Endothelial cell of umbilical vein (primary cell): ENCODE data around the gene AQP10. TPM values are rescaled to one million over a fixed set of nuclear protein-coding genes. Genes with fewer than 3 reads are reported as not detected.

Source experiments
- BruUV-seq: library from RNA; stranded (reverse); fragments of 400-500 nt; replicated peaks from 2 replicates; lab custom pipeline; 2021; lab: Mats Ljungman, UMichigan
- CTCF ChIA-PET: fragments of 300-600, 350-600 bp; sonication (Branson Sonifier 250); formaldehyde crosslinking; loops from one replicate; lab custom pipeline; 2021; ENCODE audit warnings: antibody characterized with exemption, inconsistent platforms; lab: Charles Lee
- POLR2A ChIA-PET: fragments of 300-600, 350-600 bp; sonication (Branson Sonifier 250); formaldehyde crosslinking; loops from one replicate; lab custom pipeline; 2021; ENCODE audit warnings: antibody characterized with exemption, inconsistent platforms; lab: Charles Lee
- DNase-seq: peaks from one replicate; pipeline ENCODE4 v3.0.0-alpha.2; 2011; ENCODE audit warnings: low read depth, low spot score
- FAIRE-seq: peaks from 2 replicates; lab custom pipeline; 2011; peaks lifted over from hg19 to GRCh38; lab: Jason Lieb, UNC
- H2AFZ ChIP-seq: 2 replicates; pipeline ENCODE4 v1.6.0; 2012; ENCODE audit warnings: low read depth, low read length, control low read depth, inconsistent platforms
- H3K27ac ChIP-seq: 2 replicates; pipeline ENCODE4 v1.5.1; 2011; ENCODE audit warnings: low read depth, mild to moderate bottlenecking, control low read depth, low read length, moderate library complexity; ENCODE audit not compliant: insufficient read depth
- H3K27me3 ChIP-seq, 2 experiments: 2 replicates each; pipeline versions ENCODE4 v1.6.0 to v1.6.1; 2011; ENCODE audit warnings: low read length in 2 of 2, mixed read lengths in 1 of 2; ENCODE audit not compliant: control insufficient read depth in 2 of 2, insufficient read depth in 2 of 2
- H3K36me3 ChIP-seq, 2 experiments: 2 replicates in 1 of 2; 3 replicates in 1 of 2; pipeline ENCODE4 v1.5.1; 2011; ENCODE audit warnings: low read length in 2 of 2, mild to moderate bottlenecking in 1 of 2, moderate library complexity in 1 of 2; ENCODE audit not compliant: control insufficient read depth in 2 of 2, insufficient read depth in 2 of 2; ENCODE audit errors: extremely low read depth in 1 of 2
- H3K4me1 ChIP-seq: 3 replicates; pipeline ENCODE4 v1.5.1; 2011; ENCODE audit warnings: mild to moderate bottlenecking, low read length; ENCODE audit not compliant: control insufficient read depth, insufficient read depth; ENCODE audit errors: extremely low read depth
- H3K4me2 ChIP-seq: 2 replicates; pipeline ENCODE4 v1.6.1; 2011; ENCODE audit warnings: low read length, control low read depth, mixed read lengths; ENCODE audit not compliant: insufficient read depth
- H3K4me3 ChIP-seq, 3 experiments: fragments of 200-600 bp in 1 of 3; sonication (generic), shearing (Covaris generic) in 1 of 3; replicated peaks in 1 of 3; 2 replicates each; pipeline ENCODE4 v1.5.1; 2011 to 2016; ENCODE audit warnings: control low read depth in 3 of 3, low read length in 3 of 3, mild to moderate bottlenecking in 2 of 3, inconsistent platforms in 1 of 3, low read depth in 1 of 3, moderate library complexity in 1 of 3; ENCODE audit not compliant: insufficient read depth in 1 of 3
- H3K79me2 ChIP-seq: 2 replicates; pipeline ENCODE4 v1.6.0; 2012; ENCODE audit warnings: low read length, inconsistent platforms; ENCODE audit not compliant: control insufficient read depth, insufficient read depth
- H3K9ac ChIP-seq: replicated peaks from 2 replicates; pipeline ENCODE3; 2011; ENCODE audit warnings: low read length, control low read depth; ENCODE audit not compliant: insufficient read depth; ENCODE audit errors: extremely low read depth
- H3K9me1 ChIP-seq: replicated peaks from 3 replicates; pipeline ENCODE4 v1.6.0; 2011; ENCODE audit warnings: mild to moderate bottlenecking, low read length; ENCODE audit not compliant: control insufficient read depth, insufficient read depth; ENCODE audit errors: extremely low read depth
- H3K9me3 ChIP-seq: replicated peaks from 2 replicates; pipeline ENCODE4 v1.5.1; 2012; ENCODE audit warnings: low read length, inconsistent platforms; ENCODE audit not compliant: control insufficient read depth, insufficient read depth
- H4K20me1 ChIP-seq: replicated peaks from 2 replicates; pipeline ENCODE3; 2011; ENCODE audit warnings: mild to moderate bottlenecking, low read length; ENCODE audit not compliant: control insufficient read depth, insufficient read depth; ENCODE audit errors: extremely low read depth
- CTCF ChIP-seq, 2 donors: IDR thresholded peaks; 1 replicate in 1 of 2; 2 replicates in 1 of 2; pipeline ENCODE4 v1.5.1; 2011; ENCODE audit warnings: low read length in 2 of 2, mild to moderate bottlenecking in 2 of 2, moderate library complexity in 2 of 2, control low read depth in 1 of 2, inconsistent platforms in 1 of 2, low read depth in 1 of 2; ENCODE audit not compliant: insufficient read depth in 1 of 2; ENCODE audit errors: extremely low read depth in 1 of 2
- EZH2 ChIP-seq: IDR thresholded peaks from 2 replicates; pipeline ENCODE4 v1.6.1; 2012; ENCODE audit warnings: borderline replicate concordance, low read depth, mild to moderate bottlenecking, moderate library complexity, low read length, inconsistent platforms; ENCODE audit not compliant: severe bottlenecking
- FOS ChIP-seq: IDR thresholded peaks from 2 replicates; pipeline ENCODE4 v1.6.1; 2011; ENCODE audit warnings: mild to moderate bottlenecking, low read length, moderate library complexity, borderline replicate concordance; ENCODE audit not compliant: insufficient read depth
- GATA2 ChIP-seq: IDR thresholded peaks from 2 replicates; pipeline ENCODE4 v1.7.0; 2011; ENCODE audit warnings: low read depth, mild to moderate bottlenecking, moderate library complexity, mixed read lengths, low read length; ENCODE audit not compliant: insufficient read length, insufficient read depth
- JUN ChIP-seq: IDR thresholded peaks from 2 replicates; pipeline ENCODE4 v1.6.1; 2011; ENCODE audit warnings: borderline replicate concordance, low read depth; ENCODE audit not compliant: insufficient read length, insufficient read depth
- MAX ChIP-seq: IDR thresholded peaks from 2 replicates; pipeline ENCODE4 v1.6.1; 2011; ENCODE audit not compliant: insufficient read depth, insufficient read length
- MYC ChIP-seq: IDR thresholded peaks from one replicate; pipeline ENCODE4 v1.6.1; 2011; ENCODE audit warnings: mild to moderate bottlenecking, low read depth, low read length
- POLR2A ChIP-seq: IDR thresholded peaks from 2 replicates; pipeline ENCODE4 v1.6.1; 2012; ENCODE audit warnings: low read depth, mild to moderate bottlenecking, control low read depth, low read length
- POLR2AphosphoS5 ChIP-seq: IDR thresholded peaks from 2 replicates; pipeline ENCODE4 v1.6.1; 2012; ENCODE audit warnings: low read depth, mild to moderate bottlenecking, control low read depth, low read length, moderate library complexity; ENCODE audit not compliant: insufficient read depth
- dilution Hi-C: fragments of 300-500 bp; cut with MboI; formaldehyde crosslinking; loops from one replicate; pipeline ENCODE4 v1.15.0; 2019; ENCODE audit warnings: low sequenced_read_pairs; ENCODE audit not compliant: extremely low pct_ligation_motif_present
- intact Hi-C: fragments of 100-400 bp; cut with micrococcal nuclease; formaldehyde crosslinking; loops from one replicate; pipeline ENCODE4 v1.10.0; 2022
- polyA plus RNA-seq, 4 experiments: library from polyadenylated mRNA; depleted of rRNA in 3 of 4; stranded (reverse) in 3 of 4; unstranded in 1 of 4; fragments of >200 nt; gene quantifications; 2 replicates each; pipeline versions ENCODE4 v1.2.1 to v1.2.3, GENCODE V29; 2011 to 2012; ENCODE audit warnings: missing spikeins in 1 of 4
- total RNA-seq: library from RNA; stranded (reverse); gene quantifications from 2 replicates; pipeline ENCODE4 v1.2.3, GENCODE V29; 2021

AQP10 gene
- total and polyA plus RNA-seq, 2 donors (not counting 3 experiments of a cell fraction or from before 2014, with no cell fraction given): not detected

GRCh38 chr1:154348429-154349076 lies 27.7 kb downstream of the AQP10 start:
- BruUV-seq: no TSS peak
- Histone ChIP-seq H3K4me1 (peaks cover 20% of the 10 kb centered on the region), H3K27ac (no peak overlapping the region), H3K27me3 (no peaks in the 10 kb centered on the region), H3K9me1 (no peaks in the 10 kb centered on the region), H3K36me3 (peaks cover 12 to 42% of the 10 kb centered on the region in 2 experiments), H3K9me3 (no peaks in the 10 kb centered on the region), H3K79me2 (no peaks in the 10 kb centered on the region), H4K20me1 (no peaks in the 10 kb centered on the region), H3K4me2 (no peak overlapping the region), H3K4me3 (no peak overlapping the region), H3K9ac (no peak overlapping the region), H2AFZ (no peak overlapping the region)
- DNase-seq: no peak
- TF ChIP-seq MAX: no peak
- no peak for TF ChIP-seq POLR2A
- TF ChIP-seq EZH2: no peak
- TF ChIP-seq CTCF (IDR thresholded peaks at IDR 0.05; ENCODE audit: extremely low read depth in 1 of 2, insufficient read depth in 1 of 2, low read depth in 1 of 2, low read length in 2 of 2): no peak
- TF ChIP-seq FOS: no peak
- no peak for TF ChIP-seq MYC
- no peak for TF ChIP-seq JUN
- TF ChIP-seq POLR2AphosphoS5: no peak
- TF ChIP-seq GATA2: no peak
- POLR2A ChIA-PET: no interaction called here
- intact Hi-C loops: no loop called here
- CTCF ChIA-PET: interaction anchor here (6.4 kb wide), 1 partner anchor 12 kb away, joined by 67 read pairs; no protein-coding TSS in a partner anchor
- dilution Hi-C loops: no loop called here
- FAIRE-seq: no peak
